Eye (tissue), 1 donor: ENCODE measurements around the gene MYL9.
"Not testable (repeated sequence)": the region's sequence is repeated elsewhere in the genome, so short reads cannot be mapped to it uniquely, and the experiment has no call there.

Experiments used
- DNase-seq: peaks from one replicate; pipeline ENCODE4 v3.0.0-alpha.2; 2015

Gene MYL9

GRCh38 chr20:36549942-36550789 is 8.8 kb downstream of the MYL9 start:
- no peak for DNase-seq

- no peak for DNase-seq
These were observed 9.5 kb downstream of the MYL9 start for GRCh38 chr20:36550790-36551299.

- no peak for DNase-seq
These were observed 13.9 kb downstream of the MYL9 start for GRCh38 chr20:36555248-36555647.

GRCh38 chr20:36562724-36563123 is 21.4 kb downstream of the MYL9 start:
- no peak for DNase-seq

- DNase-seq = no peak
These were observed 22.1 kb downstream of the MYL9 start for GRCh38 chr20:36563374-36563773.

GRCh38 chr20:36564078-36564725 is 22.9 kb downstream of the MYL9 start:
- not testable (repeated sequence) for DNase-seq

- DNase-seq = not testable (repeated sequence)
These were observed 23.4 kb downstream of the MYL9 start for GRCh38 chr20:36564726-36565121.

GRCh38 chr20:36565520-36565919 is 24.2 kb downstream of the MYL9 start:
- no peak for DNase-seq

- no peak for DNase-seq
These were observed 28.6 kb downstream of the MYL9 start for GRCh38 chr20:36569847-36570429.

- DNase-seq = peak; percentile 53
These were observed 30.5 kb downstream of the MYL9 start for GRCh38 chr20:36571564-36572504.

GRCh38 chr20:36572701-36573102 is 31.4 kb downstream of the MYL9 start:
- no peak for DNase-seq

GRCh38 chr20:36573103-36573797 is 31.9 kb downstream of the MYL9 start, which contains the start of gene TGIF2:
Gene TGIF2 (plus strand): TSS chr20:36573597. CDS start chr20:36578775, 5,178 bp downstream.
- peak; percentile 96 for DNase-seq

GRCh38 chr20:36573798-36574365 is 32.6 kb downstream of the MYL9 start:
- DNase-seq = peak; percentile 76

GRCh38 chr20:36574366-36575135 is 33.2 kb downstream of the MYL9 start:
- peak; percentile 83 for DNase-seq

GRCh38 chr20:36576081-36576445 is 34.7 kb downstream of the MYL9 start:
- no peak for DNase-seq

GRCh38 chr20:36578356-36579041 is 37.2 kb downstream of the MYL9 start:
- no peak for DNase-seq

GRCh38 chr20:36579996-36580545 is 38.8 kb downstream of the MYL9 start:
- DNase-seq = no peak

- DNase-seq = no peak
These were observed 41.0 kb downstream of the MYL9 start for GRCh38 chr20:36582322-36582721.

- no peak for DNase-seq
These were observed 41.5 kb downstream of the MYL9 start for GRCh38 chr20:36582821-36583220.

GRCh38 chr20:36584018-36584481 is 42.7 kb downstream of the MYL9 start:
- no peak for DNase-seq
